Measurements from ENCODE around the gene NUBP1. TPM values are rescaled to one million over a fixed set of nuclear protein-coding genes. Genes with fewer than 3 reads are reported as not detected.
"Not testable (repeated sequence)": the region's sequence is repeated elsewhere in the genome, so short reads cannot be mapped to it uniquely, and the experiment has no call there.

NUBP1 gene
- polyA plus RNA-seq, 2 of the 4 experiments (the other 2 are of a cell fraction): 34.1 to 49.9 TPM

DNA sequence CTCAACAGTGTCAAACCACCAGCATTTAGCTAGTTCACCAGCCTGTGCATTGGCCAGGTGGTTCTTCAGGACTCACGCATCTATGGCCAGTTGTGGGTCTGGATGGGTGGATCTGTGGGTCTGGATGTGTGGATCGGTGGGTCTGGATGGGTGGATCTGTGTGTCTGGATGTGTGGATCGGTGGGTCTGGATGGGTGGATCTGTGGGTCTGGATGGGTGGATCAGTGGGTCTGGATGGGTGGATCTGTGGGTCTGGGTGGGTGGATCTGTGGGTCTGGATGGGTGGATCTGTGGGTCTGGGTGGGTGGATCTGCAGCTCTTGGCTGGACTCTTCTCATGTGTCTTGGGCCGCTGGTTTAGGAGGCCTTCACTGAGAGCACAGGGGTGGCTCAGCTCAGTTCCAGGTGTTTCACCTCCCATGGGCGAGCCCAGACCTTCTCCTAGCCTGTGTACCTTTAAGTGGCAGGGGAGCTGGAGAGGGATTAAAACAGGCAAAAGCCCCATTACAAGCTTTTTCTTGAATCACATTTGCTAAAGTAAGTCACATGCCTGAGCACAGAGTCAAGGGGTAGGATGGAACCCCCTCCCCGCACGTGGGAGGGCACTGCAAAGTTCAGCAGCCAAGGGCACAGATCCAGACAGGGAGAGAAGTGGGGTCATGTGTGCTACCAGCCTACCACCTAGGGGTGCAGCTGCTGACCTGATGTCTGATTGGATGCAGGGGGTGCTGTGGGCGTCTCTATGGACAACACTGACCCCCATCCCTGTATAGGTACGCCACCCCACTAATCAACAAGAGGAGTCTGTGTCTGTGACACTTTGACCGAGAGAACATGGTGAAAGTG, 3.4 kb upstream of the NUBP1 start:
- ChIA-PET POLR2A (no interaction called here), CTCF (interaction anchor here (0.6 to 7.4 kb wide), 6 partner anchors 11 to 1403 kb away, joined by 3 to 198 read pairs (median 6); no protein-coding TSS in a partner anchor)
- Histone ChIP-seq H3K27ac (peak overlapping the region in 1 of 2 experiments; percentile 48; a peak in 3 of 6 replicates), H3K4me2 (no peak overlapping the region), H3K9me3 (no peaks in the 10 kb centered on the region), H3K4me3 (no peak overlapping the region), H3K4me1 (peaks cover 38% of the 10 kb centered on the region)
- DNase-seq (ENCODE audit: low read depth in 1 of 2, low spot score in 1 of 2) (no peak), ATAC-seq (no peak), FAIRE-seq (no peak)
- no peak for TF ChIP-seq RFX5 (IDR thresholded peaks at IDR 0.05)
- 80% methylated on average over 10 of the region's 10 CpGs for WGBS (ENCODE audit: missing lambda C conversion rate)

GRCh38 chr16:10740845-10741208, 2.8 kb upstream of the NUBP1 start:
- ATAC-seq: no peak
- no peaks in the 10 kb centered on the region for H3K9me3 ChIP-seq
- no peak overlapping the region; a peak in 1 of 6 replicates for H3K27ac ChIP-seq
- no peak overlapping the region for H3K4me3 ChIP-seq
- no peak for DNase-seq (ENCODE audit: low read depth in 1 of 2, low spot score in 1 of 2)
- H3K4me1 ChIP-seq: peaks cover 38% of the 10 kb centered on the region
- H3K4me2 ChIP-seq: no peak overlapping the region
- TF ChIP-seq REST (IDR thresholded peaks at IDR 0.05) (no peak), FOXS1 (CRISPR knock-in tag; IDR thresholded peaks at IDR 0.05) (no peak), SREBF2 (IDR thresholded peaks at IDR 0.05) (no peak), RNF2 (IDR thresholded peaks at IDR 0.05; ENCODE audit: borderline replicate concordance, low read depth) (no peak), CHD4 (IDR thresholded peaks at IDR 0.05; ENCODE audit: borderline replicate concordance) (no peak), CBX2 (IDR thresholded peaks at IDR 0.05; ENCODE audit: borderline replicate concordance, low read depth) (no peak), FOSB (CRISPR knock-in tag; IDR thresholded peaks at IDR 0.05) (no peak), SMC3 (IDR thresholded peaks at IDR 0.05) (no peak), NR3C1 (IDR thresholded peaks at IDR 0.05) (no peak), RFX5 (IDR thresholded peaks at IDR 0.05) (no peak), POLR2A (IDR thresholded peaks at IDR 0.05; ENCODE audit: low read length) (no peak), KDM5A (IDR thresholded peaks at IDR 0.05) (no peak), ZNF302 (CRISPR knock-in tag; IDR thresholded peaks at IDR 0.05) (no peak), ATOH8 (CRISPR knock-in tag; IDR thresholded peaks at IDR 0.05; ENCODE audit: low read depth) (no peak), FOSL2 (IDR thresholded peaks at IDR 0.05) (no peak), FOSL2 (CRISPR knock-in tag; IDR thresholded peaks at IDR 0.05) (no peak)
- TF ChIP-seq, protein P1, sequence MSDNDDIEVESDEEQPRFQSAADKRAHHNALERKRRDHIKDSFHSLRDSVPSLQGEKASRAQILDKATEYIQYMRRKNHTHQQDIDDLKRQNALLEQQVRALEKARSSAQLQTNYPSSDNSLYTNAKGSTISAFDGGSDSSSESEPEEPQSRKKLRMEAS (IDR thresholded peaks at IDR 0.05): no peak
- POLR2A ChIA-PET: no interaction called here
- no peak for FAIRE-seq
- CTCF ChIA-PET: interaction anchor here (0.6 to 7.4 kb wide), 4 partner anchors 11 to 427 kb away, joined by 3 to 198 read pairs (median 6); no protein-coding TSS in a partner anchor
- 78% methylated on average over 2 of the region's 2 CpGs for WGBS (ENCODE audit: missing lambda C conversion rate)

DNA sequence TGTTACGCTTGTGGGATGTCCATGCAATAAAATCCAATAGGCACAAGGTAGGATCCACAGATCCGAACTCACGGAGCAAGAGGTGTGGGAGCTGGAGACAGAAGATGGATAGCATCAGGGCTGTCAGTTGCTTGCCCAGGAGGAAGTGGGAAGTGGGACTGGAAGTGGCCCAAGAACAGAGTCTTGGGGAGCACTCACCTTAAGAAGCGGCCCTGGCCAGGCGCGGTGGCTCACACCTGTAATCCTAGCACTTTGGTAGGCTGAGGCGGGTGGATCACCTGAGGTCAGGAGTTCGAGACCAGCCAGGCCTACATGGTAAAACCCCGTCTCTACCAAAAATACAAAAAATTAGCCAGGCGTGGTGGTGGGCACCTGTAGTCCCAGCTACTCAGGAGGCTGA, 2.4 kb upstream of the NUBP1 start:
- ATAC-seq; H3K4me2 ChIP-seq; DNase-seq (ENCODE audit: low read depth in 1 of 2, low spot score in 1 of 2); H3K27ac ChIP-seq; FAIRE-seq; H3K4me3 ChIP-seq; POLR2A ChIA-PET; H3K9me3 ChIP-seq: not testable (repeated sequence)
- H3K4me1 ChIP-seq: peaks cover 38% of the 10 kb centered on the region
- CTCF ChIA-PET: interaction anchor here (0.9 to 7.4 kb wide), 3 partner anchors 12 to 227 kb away, joined by 3 to 198 read pairs (median 8); no protein-coding TSS in a partner anchor
- 92% methylated on average over 9 of the region's 10 CpGs for WGBS (ENCODE audit: missing lambda C conversion rate)

All from A549 (cell line).